ENCODE data around the gene CLMN. TPM values are rescaled to one million over a fixed set of nuclear protein-coding genes. Genes with fewer than 3 reads are reported as not detected.

Gene CLMN
- total RNA-seq, 4 donors from 2014 or later, result 6.5 to 10.0 (median 7.9) TPM

GRCh38 chr14:95248432-95248831, 71.3 kb downstream of the CLMN start:
- peaks cover 0 to 11% (median 5%) of the 10 kb centered on the region in 4 donors for H3K4me1 ChIP-seq

GRCh38 chr14:95246870-95247269, 72.8 kb downstream of the CLMN start:
- no peak for DNase-seq (ENCODE audit: extremely low spot score)
- Histone ChIP-seq H3K4me3 (no peak overlapping the region), H3K9me3 (no peaks in the 10 kb centered on the region), H3K27ac (replicated peaks in 1 of 4) (no peak overlapping the region), H3K4me1 (peaks cover 0 to 11% (median 5%) of the 10 kb centered on the region in 4 donors), H3K36me3 (no peaks in the 10 kb centered on the region), H3K27me3 (no peaks in the 10 kb centered on the region)
- intact Hi-C loops (cut with DNase I), result no loop called here
- TF ChIP-seq CTCF (IDR thresholded peaks at IDR 0.05) (no peak), POLR2A (IDR thresholded peaks at IDR 0.05; ENCODE audit: low read depth) (no peak), POLR2AphosphoS5 (IDR thresholded peaks at IDR 0.05) (no peak), EP300 (IDR thresholded peaks at IDR 0.05) (no peak)

More at GRCh38 chr14:95248432-95248831, 71.3 kb downstream of the CLMN start:
- no peak for DNase-seq (ENCODE audit: extremely low spot score)
- no peaks in the 10 kb centered on the region for H3K27me3 ChIP-seq
- H3K4me3 ChIP-seq, result no peak overlapping the region
- no peaks in the 10 kb centered on the region for H3K36me3 ChIP-seq
- no peaks in the 10 kb centered on the region for H3K9me3 ChIP-seq
- 65% methylated on average over 6 of the region's 6 CpGs for WGBS
- H3K27ac ChIP-seq (replicated peaks in 1 of 4), result no peak overlapping the region
- TF ChIP-seq POLR2AphosphoS5 (IDR thresholded peaks at IDR 0.05) (no peak), CTCF (IDR thresholded peaks at IDR 0.05) (no peak)
- intact Hi-C loops (cut with DNase I), result no loop called here

GRCh38 chr14:95245334-95245733, 74.4 kb downstream of the CLMN start:
- H3K4me1 ChIP-seq, result peaks cover 0 to 11% (median 5%) of the 10 kb centered on the region in 4 donors
- no peak for DNase-seq (ENCODE audit: extremely low spot score)
- no peaks in the 10 kb centered on the region for H3K9me3 ChIP-seq
- intact Hi-C loops (cut with DNase I), result no loop called here
- no peak overlapping the region for H3K4me3 ChIP-seq
- H3K27ac ChIP-seq (replicated peaks in 1 of 4), result no peak overlapping the region
- WGBS, result 95% methylated on average over 2 of the region's 2 CpGs
- H3K27me3 ChIP-seq, result no peaks in the 10 kb centered on the region
- no peaks in the 10 kb centered on the region for H3K36me3 ChIP-seq
- no peak for TF ChIP-seq CTCF (IDR thresholded peaks at IDR 0.05)
- no peak for TF ChIP-seq EP300 (IDR thresholded peaks at IDR 0.05)
- TF ChIP-seq POLR2A (IDR thresholded peaks at IDR 0.05; ENCODE audit: low read depth), result no peak
- no peak for TF ChIP-seq POLR2AphosphoS5 (IDR thresholded peaks at IDR 0.05)

- Histone ChIP-seq H3K4me1 (peaks cover 0 to 11% (median 5%) of the 10 kb centered on the region in 4 donors), H3K9me3 (no peaks in the 10 kb centered on the region), H3K27me3 (no peaks in the 10 kb centered on the region), H3K4me3 (no peak overlapping the region), H3K27ac (replicated peaks in 1 of 4) (no peak overlapping the region), H3K36me3 (no peaks in the 10 kb centered on the region)
- WGBS, result 90% methylated on average over 3 of the region's 3 CpGs
- intact Hi-C loops (cut with DNase I), result no loop called here
- no peak for TF ChIP-seq POLR2A (IDR thresholded peaks at IDR 0.05; ENCODE audit: low read depth)
- TF ChIP-seq POLR2AphosphoS5 (IDR thresholded peaks at IDR 0.05), result no peak
- TF ChIP-seq EP300 (IDR thresholded peaks at IDR 0.05), result no peak
- no peak for TF ChIP-seq CTCF (IDR thresholded peaks at IDR 0.05)
- DNase-seq (ENCODE audit: extremely low spot score), result no peak
Observed at GRCh38 chr14:95244587-95244986, 75.1 kb downstream of the CLMN start.

GRCh38 chr14:95242870-95243269, 76.8 kb downstream of the CLMN start:
- Histone ChIP-seq H3K27ac (replicated peaks in 1 of 4) (no peak overlapping the region), H3K4me1 (peaks cover 0 to 5% (median 0%) of the 10 kb centered on the region in 4 donors), H3K9me3 (no peaks in the 10 kb centered on the region), H3K36me3 (no peaks in the 10 kb centered on the region), H3K4me3 (no peak overlapping the region), H3K27me3 (no peaks in the 10 kb centered on the region)
- TF ChIP-seq EP300 (IDR thresholded peaks at IDR 0.05) (no peak), CTCF (IDR thresholded peaks at IDR 0.05) (no peak)
- 100% methylated on average over 1 of the region's 1 CpG for WGBS
- intact Hi-C loops (cut with DNase I), result no loop called here
- no peak for DNase-seq (ENCODE audit: extremely low spot score)

Measured in esophagus muscularis mucosa (tissue), 4 donors.